HepG2 (cell line): ENCODE results near the gene CAMK4. TPM values are rescaled to one million over a fixed set of nuclear protein-coding genes. Genes with fewer than 3 reads are reported as not detected.

ENCODE experiments used
- ATF1 ChIP-seq: IDR thresholded peaks from 2 replicates; pipeline ENCODE4 v1.6.1; 2016; ENCODE audit warnings: mild to moderate bottlenecking, control low read depth
- ERF ChIP-seq: IDR thresholded peaks from 2 replicates; pipeline ENCODE4 v1.6.1; 2018; ENCODE audit warnings: missing biosample characterization, missing genetic modification reagents
- GATA4 ChIP-seq: sonication (generic); IDR thresholded peaks from 2 replicates; pipeline ENCODE4 v1.6.1; 2016; ENCODE audit warnings: antibody characterized with exemption, low read depth, borderline replicate concordance
- HOXA5 ChIP-seq: sonication (generic); formaldehyde crosslinking; IDR thresholded peaks from 2 replicates; pipeline ENCODE4 v1.4.0; 2020; ENCODE audit warnings: missing genetic modification reagents
- NFE2 ChIP-seq: sonication (generic); formaldehyde crosslinking; IDR thresholded peaks from 2 replicates; pipeline ENCODE4 v1.4.0; 2020; ENCODE audit warnings: missing genetic modification reagents
- SATB2 ChIP-seq: sonication (generic); formaldehyde crosslinking; IDR thresholded peaks from 2 replicates; pipeline ENCODE4 v1.5.0; 2020; ENCODE audit warnings: missing genetic modification reagents
- SMAD9 ChIP-seq: sonication (generic); formaldehyde crosslinking; IDR thresholded peaks from 2 replicates; pipeline ENCODE4 v1.5.1; 2020; ENCODE audit warnings: mild to moderate bottlenecking, missing genetic modification reagents
- SOX5 ChIP-seq: IDR thresholded peaks from 2 replicates; pipeline ENCODE4 v1.6.1; 2016; ENCODE audit warnings: borderline replicate concordance
- TBX3 ChIP-seq: fragments of 450-650 bp; IDR thresholded peaks from 2 replicates; pipeline ENCODE4 v1.6.1; 2017; ENCODE audit warnings: antibody characterized with exemption, mild to moderate bottlenecking, inconsistent platforms, borderline replicate concordance
- ZBTB8A ChIP-seq: sonication (generic); formaldehyde crosslinking; IDR thresholded peaks from 2 replicates; pipeline ENCODE4 v1.4.0; 2020; ENCODE audit warnings: mild to moderate bottlenecking, low read depth, missing genetic modification reagents, borderline replicate concordance
- ZNF101 ChIP-seq: sonication (generic); formaldehyde crosslinking; IDR thresholded peaks from 2 replicates; pipeline ENCODE4 v1.4.0; 2020; ENCODE audit warnings: mild to moderate bottlenecking, low read depth, missing genetic modification reagents, borderline replicate concordance
- ZNF12 ChIP-seq: sonication (generic); formaldehyde crosslinking; IDR thresholded peaks from 2 replicates; pipeline ENCODE4 v1.5.0; 2020; ENCODE audit warnings: missing genetic modification reagents
- polyA plus RNA-seq, 8 experiments: library from polyadenylated mRNA; depleted of rRNA in 3 of 8; stranded (reverse) in 7 of 8; unstranded in 1 of 8; fragments of >200 nt; fragmentation: Illumina TruSeq in 4 of 8; extraction: Trizol in 4 of 8; gene quantifications; 2 replicates each; pipeline versions ENCODE4 v1.2.1 to v1.2.3, GENCODE V29; 2011 to 2016; ENCODE audit warnings: low read depth in 4 of 8, missing spikeins in 1 of 8, mixed read lengths in 1 of 8; ENCODE audit not compliant: insufficient read depth in 1 of 8
- total RNA-seq, 5 experiments: library from RNA; depleted of rRNA; stranded (reverse); fragments of >200 nt; fragmentation: Illumina TruSeq; extraction: Trizol; gene quantifications; 2 replicates each; pipeline ENCODE4 v1.2.3, GENCODE V29; 2016; ENCODE audit warnings: low read depth in 1 of 5
- TF ChIP-seq, protein P1 (sequence below): sonication (generic); formaldehyde crosslinking; IDR thresholded peaks from 2 replicates; pipeline ENCODE4 v1.9.0; 2021; ENCODE audit warnings: mild to moderate bottlenecking, missing genetic modification reagents
- TF ChIP-seq, protein P2 (sequence below): sonication (generic); formaldehyde crosslinking; conservative IDR thresholded peaks from 2 replicates; pipeline ENCODE4 v1.4.0; 2020; ENCODE audit warnings: missing genetic modification reagents
- TF ChIP-seq, protein P3 (sequence below): sonication (generic); formaldehyde crosslinking; IDR thresholded peaks from 2 replicates; pipeline ENCODE4 v1.5.1; 2020; ENCODE audit warnings: mild to moderate bottlenecking, missing genetic modification reagents, borderline replicate concordance
- TF ChIP-seq, protein P4 (sequence below): sonication (generic); formaldehyde crosslinking; IDR thresholded peaks from 2 replicates; pipeline ENCODE4 v1.4.0; 2020; ENCODE audit warnings: missing genetic modification reagents, borderline replicate concordance

Gene CAMK4
- total and polyA plus RNA-seq, 2 of the 13 experiments (the other 11 are each of a cell fraction or from before 2014, with no cell fraction given): not detected

DNA sequence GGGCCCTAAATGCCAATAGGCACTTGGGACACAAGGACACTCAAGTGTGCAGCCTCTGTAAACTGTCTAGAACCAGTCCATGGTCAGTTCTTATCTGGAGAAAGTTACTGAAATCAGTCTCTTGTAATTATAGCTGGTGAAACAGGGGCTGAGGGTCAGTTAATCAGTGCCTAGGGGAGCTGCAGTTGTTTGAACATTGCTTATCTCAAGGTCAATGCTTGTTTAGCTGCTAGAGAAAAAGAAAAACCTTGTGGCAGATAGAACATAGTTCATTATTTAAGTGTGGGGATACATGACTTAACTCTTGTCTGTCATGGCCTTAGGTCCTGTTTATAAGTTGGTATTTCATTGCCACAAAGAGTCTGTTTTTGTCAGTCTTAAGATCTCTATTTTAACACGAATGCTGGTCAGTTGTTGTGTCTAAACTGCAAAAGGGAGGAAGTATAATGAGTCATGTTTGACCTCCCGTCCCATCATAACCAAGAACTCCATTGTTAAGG is 180.1 kb downstream of the CAMK4 start (continued):
- TF ChIP-seq, protein P1, sequence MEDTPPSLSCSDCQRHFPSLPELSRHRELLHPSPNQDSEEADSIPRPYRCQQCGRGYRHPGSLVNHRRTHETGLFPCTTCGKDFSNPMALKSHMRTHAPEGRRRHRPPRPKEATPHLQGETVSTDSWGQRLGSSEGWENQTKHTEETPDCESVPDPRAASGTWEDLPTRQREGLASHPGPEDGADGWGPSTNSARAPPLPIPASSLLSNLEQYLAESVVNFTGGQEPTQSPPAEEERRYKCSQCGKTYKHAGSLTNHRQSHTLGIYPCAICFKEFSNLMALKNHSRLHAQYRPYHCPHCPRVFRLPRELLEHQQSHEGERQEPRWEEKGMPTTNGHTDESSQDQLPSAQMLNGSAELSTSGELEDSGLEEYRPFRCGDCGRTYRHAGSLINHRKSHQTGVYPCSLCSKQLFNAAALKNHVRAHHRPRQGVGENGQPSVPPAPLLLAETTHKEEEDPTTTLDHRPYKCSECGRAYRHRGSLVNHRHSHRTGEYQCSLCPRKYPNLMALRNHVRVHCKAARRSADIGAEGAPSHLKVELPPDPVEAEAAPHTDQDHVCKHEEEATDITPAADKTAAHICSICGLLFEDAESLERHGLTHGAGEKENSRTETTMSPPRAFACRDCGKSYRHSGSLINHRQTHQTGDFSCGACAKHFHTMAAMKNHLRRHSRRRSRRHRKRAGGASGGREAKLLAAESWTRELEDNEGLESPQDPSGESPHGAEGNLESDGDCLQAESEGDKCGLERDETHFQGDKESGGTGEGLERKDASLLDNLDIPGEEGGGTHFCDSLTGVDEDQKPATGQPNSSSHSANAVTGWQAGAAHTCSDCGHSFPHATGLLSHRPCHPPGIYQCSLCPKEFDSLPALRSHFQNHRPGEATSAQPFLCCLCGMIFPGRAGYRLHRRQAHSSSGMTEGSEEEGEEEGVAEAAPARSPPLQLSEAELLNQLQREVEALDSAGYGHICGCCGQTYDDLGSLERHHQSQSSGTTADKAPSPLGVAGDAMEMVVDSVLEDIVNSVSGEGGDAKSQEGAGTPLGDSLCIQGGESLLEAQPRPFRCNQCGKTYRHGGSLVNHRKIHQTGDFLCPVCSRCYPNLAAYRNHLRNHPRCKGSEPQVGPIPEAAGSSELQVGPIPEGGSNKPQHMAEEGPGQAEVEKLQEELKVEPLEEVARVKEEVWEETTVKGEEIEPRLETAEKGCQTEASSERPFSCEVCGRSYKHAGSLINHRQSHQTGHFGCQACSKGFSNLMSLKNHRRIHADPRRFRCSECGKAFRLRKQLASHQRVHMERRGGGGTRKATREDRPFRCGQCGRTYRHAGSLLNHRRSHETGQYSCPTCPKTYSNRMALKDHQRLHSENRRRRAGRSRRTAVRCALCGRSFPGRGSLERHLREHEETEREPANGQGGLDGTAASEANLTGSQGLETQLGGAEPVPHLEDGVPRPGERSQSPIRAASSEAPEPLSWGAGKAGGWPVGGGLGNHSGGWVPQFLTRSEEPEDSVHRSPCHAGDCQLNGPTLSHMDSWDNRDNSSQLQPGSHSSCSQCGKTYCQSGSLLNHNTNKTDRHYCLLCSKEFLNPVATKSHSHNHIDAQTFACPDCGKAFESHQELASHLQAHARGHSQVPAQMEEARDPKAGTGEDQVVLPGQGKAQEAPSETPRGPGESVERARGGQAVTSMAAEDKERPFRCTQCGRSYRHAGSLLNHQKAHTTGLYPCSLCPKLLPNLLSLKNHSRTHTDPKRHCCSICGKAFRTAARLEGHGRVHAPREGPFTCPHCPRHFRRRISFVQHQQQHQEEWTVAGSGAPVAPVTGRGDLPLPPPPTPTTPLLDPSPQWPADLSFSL (CRISPR knock-in tag): no peak
- TF ChIP-seq, protein P2, sequence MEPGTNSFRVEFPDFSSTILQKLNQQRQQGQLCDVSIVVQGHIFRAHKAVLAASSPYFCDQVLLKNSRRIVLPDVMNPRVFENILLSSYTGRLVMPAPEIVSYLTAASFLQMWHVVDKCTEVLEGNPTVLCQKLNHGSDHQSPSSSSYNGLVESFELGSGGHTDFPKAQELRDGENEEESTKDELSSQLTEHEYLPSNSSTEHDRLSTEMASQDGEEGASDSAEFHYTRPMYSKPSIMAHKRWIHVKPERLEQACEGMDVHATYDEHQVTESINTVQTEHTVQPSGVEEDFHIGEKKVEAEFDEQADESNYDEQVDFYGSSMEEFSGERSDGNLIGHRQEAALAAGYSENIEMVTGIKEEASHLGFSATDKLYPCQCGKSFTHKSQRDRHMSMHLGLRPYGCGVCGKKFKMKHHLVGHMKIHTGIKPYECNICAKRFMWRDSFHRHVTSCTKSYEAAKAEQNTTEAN (CRISPR knock-in tag): no peak
- TF ChIP-seq HOXA5 (CRISPR knock-in tag) (peak; percentile 81; the same call in 1 of the 2 replicates), SATB2 (no peak), ZNF12 (CRISPR knock-in tag) (0 out of 2 replicates have a peak, but pooled peaks have one; percentile 21), NFE2 (no peak), TBX3 (no peak), ATF1 (no peak), GATA4 (peak; percentile 70; the same call in 1 of the 2 replicates), ERF (CRISPR knock-in tag) (no peak), ZNF101 (CRISPR knock-in tag) (no peak), SMAD9 (no peak), ZBTB8A (CRISPR knock-in tag) (no peak), SOX5 (CRISPR knock-in tag) (peak; percentile 79)
- TF ChIP-seq, protein P3, sequence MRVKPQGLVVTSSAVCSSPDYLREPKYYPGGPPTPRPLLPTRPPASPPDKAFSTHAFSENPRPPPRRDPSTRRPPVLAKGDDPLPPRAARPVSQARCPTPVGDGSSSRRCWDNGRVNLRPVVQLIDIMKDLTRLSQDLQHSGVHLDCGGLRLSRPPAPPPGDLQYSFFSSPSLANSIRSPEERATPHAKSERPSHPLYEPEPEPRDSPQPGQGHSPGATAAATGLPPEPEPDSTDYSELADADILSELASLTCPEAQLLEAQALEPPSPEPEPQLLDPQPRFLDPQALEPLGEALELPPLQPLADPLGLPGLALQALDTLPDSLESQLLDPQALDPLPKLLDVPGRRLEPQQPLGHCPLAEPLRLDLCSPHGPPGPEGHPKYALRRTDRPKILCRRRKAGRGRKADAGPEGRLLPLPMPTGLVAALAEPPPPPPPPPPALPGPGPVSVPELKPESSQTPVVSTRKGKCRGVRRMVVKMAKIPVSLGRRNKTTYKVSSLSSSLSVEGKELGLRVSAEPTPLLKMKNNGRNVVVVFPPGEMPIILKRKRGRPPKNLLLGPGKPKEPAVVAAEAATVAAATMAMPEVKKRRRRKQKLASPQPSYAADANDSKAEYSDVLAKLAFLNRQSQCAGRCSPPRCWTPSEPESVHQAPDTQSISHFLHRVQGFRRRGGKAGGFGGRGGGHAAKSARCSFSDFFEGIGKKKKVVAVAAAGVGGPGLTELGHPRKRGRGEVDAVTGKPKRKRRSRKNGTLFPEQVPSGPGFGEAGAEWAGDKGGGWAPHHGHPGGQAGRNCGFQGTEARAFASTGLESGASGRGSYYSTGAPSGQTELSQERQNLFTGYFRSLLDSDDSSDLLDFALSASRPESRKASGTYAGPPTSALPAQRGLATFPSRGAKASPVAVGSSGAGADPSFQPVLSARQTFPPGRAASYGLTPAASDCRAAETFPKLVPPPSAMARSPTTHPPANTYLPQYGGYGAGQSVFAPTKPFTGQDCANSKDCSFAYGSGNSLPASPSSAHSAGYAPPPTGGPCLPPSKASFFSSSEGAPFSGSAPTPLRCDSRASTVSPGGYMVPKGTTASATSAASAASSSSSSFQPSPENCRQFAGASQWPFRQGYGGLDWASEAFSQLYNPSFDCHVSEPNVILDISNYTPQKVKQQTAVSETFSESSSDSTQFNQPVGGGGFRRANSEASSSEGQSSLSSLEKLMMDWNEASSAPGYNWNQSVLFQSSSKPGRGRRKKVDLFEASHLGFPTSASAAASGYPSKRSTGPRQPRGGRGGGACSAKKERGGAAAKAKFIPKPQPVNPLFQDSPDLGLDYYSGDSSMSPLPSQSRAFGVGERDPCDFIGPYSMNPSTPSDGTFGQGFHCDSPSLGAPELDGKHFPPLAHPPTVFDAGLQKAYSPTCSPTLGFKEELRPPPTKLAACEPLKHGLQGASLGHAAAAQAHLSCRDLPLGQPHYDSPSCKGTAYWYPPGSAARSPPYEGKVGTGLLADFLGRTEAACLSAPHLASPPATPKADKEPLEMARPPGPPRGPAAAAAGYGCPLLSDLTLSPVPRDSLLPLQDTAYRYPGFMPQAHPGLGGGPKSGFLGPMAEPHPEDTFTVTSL (CRISPR knock-in tag): peak; percentile 93; the same call in 1 of the 2 replicates
- TF ChIP-seq, protein P4, sequence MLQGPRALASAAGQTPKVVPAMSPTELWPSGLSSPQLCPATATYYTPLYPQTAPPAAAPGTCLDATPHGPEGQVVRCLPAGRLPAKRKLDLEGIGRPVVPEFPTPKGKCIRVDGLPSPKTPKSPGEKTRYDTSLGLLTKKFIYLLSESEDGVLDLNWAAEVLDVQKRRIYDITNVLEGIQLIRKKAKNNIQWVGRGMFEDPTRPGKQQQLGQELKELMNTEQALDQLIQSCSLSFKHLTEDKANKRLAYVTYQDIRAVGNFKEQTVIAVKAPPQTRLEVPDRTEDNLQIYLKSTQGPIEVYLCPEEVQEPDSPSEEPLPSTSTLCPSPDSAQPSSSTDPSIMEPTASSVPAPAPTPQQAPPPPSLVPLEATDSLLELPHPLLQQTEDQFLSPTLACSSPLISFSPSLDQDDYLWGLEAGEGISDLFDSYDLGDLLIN (CRISPR knock-in tag): no peak
